ENCODE results near the gene YAP1. TPM values are rescaled to one million over a fixed set of nuclear protein-coding genes. Genes with fewer than 3 reads are reported as not detected.

The YAP1 gene
- total and polyA plus RNA-seq, 2 experiments from 2014 or later: 11.9 to 136 TPM

DNA sequence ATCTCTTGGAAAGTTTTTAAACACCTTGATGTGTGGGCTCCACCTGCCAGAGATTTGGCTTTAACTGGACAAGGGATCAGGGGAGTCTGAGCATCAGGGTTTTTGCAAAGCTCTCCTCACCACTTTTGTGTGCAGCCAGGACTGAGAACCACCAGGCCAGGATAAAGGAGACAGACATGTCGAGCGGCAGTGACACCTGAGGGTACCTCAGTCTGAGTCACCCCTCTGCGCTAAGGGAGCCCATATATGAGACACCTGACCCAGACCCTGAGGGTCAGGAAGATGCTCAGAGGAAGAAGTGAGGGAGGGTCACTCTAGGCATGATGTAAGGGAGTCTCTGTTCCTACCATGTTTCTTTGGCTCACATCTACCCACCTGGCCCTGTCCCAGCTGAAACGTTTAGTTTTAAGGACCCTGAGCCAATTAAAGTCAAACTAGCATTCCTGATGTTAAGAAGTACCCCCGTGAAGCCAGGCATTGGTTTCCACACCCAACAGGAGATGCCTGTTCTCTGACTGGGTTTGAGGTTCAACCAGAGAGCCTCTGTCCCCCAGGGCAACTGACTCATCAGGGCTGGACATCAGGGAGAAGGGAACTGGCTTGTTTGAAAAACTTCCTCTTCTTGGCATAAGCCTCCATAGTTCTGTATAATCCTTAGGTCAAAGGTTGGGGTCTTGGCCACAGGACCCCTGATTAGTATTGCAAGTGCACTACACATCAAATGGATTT lies 134.6 kb downstream of the YAP1 start:
- Histone ChIP-seq H3K9me3 (ENCODE audit: low read depth) (no peaks in the 10 kb centered on the region), H3K4me2 (ENCODE audit: unreplicated experiment) (peak overlapping the region; percentile 41), H3K36me3 (ENCODE audit: low read depth) (no peaks in the 10 kb centered on the region), H3K4me1 (ENCODE audit: insufficient read depth) (peaks cover 30% of the 10 kb centered on the region), H3K4me3 (no peak overlapping the region), H3K27me3 (replicated peaks; ENCODE audit: insufficient read depth) (no peaks in the 10 kb centered on the region), H3K79me2 (ENCODE audit: insufficient read depth) (no peaks in the 10 kb centered on the region), H3K27ac (peak overlapping the region; percentile 58), H3F3A (ENCODE audit: insufficient read depth) (peaks cover 35% of the 10 kb centered on the region), H2AFZ (no peak overlapping the region), H4K20me1 (ENCODE audit: insufficient read depth) (no peaks in the 10 kb centered on the region), H3K9me2 (ENCODE audit: insufficient read depth) (no peaks in the 10 kb centered on the region), H3K9ac (no peak overlapping the region)
- DNase-seq: peak; percentile 95
- TF ChIP-seq EZH2 (IDR thresholded peaks at IDR 0.05; ENCODE audit: insufficient read depth, poor library complexity, severe bottlenecking) (no peak), EZH2phosphoT487 (IDR thresholded peaks at IDR 0.05; ENCODE audit: insufficient read depth, low read depth) (no peak)
- 55 to 58% methylated on average over 5 of the region's 5 CpGs for WGBS, 2 experiments (ENCODE audit: low coverage in 1 of 2, low lambda C conversion rate in 2 of 2, missing lambda C conversion rate in 2 of 2)
- in situ Hi-C loops (cut with MboI): no loop called here

GRCh38 chr11:102251423-102251822 lies 141.2 kb downstream of the YAP1 start:
- no peak overlapping the region for H3K4me3 ChIP-seq
- no peak overlapping the region for H3K4me2 ChIP-seq (ENCODE audit: unreplicated experiment)
- no peak for TF ChIP-seq EZH2phosphoT487 (IDR thresholded peaks at IDR 0.05; ENCODE audit: insufficient read depth, low read depth)
- no peak for TF ChIP-seq EZH2 (IDR thresholded peaks at IDR 0.05; ENCODE audit: insufficient read depth, poor library complexity, severe bottlenecking)
- no peak overlapping the region for H3K9ac ChIP-seq
- WGBS, 2 experiments (ENCODE audit: low coverage in 1 of 2, low lambda C conversion rate in 2 of 2, missing lambda C conversion rate in 2 of 2): 93 to 94% methylated on average over 2 of the region's 2 CpGs
- no peaks in the 10 kb centered on the region for H4K20me1 ChIP-seq (ENCODE audit: insufficient read depth)
- H3K9me2 ChIP-seq (ENCODE audit: insufficient read depth): no peaks in the 10 kb centered on the region
- DNase-seq: no peak
- H2AFZ ChIP-seq: no peak overlapping the region
- in situ Hi-C loops (cut with MboI): no loop called here
- H3K4me1 ChIP-seq (ENCODE audit: insufficient read depth): peaks cover 26% of the 10 kb centered on the region
- no peaks in the 10 kb centered on the region for H3K36me3 ChIP-seq (ENCODE audit: low read depth)
- no peak overlapping the region for H3K27ac ChIP-seq
- H3K27me3 ChIP-seq (replicated peaks; ENCODE audit: insufficient read depth): no peaks in the 10 kb centered on the region
- H3K9me3 ChIP-seq (ENCODE audit: low read depth): no peaks in the 10 kb centered on the region
- no peaks in the 10 kb centered on the region for H3K79me2 ChIP-seq (ENCODE audit: insufficient read depth)
- H3F3A ChIP-seq (ENCODE audit: insufficient read depth): peaks cover 15% of the 10 kb centered on the region

DNA sequence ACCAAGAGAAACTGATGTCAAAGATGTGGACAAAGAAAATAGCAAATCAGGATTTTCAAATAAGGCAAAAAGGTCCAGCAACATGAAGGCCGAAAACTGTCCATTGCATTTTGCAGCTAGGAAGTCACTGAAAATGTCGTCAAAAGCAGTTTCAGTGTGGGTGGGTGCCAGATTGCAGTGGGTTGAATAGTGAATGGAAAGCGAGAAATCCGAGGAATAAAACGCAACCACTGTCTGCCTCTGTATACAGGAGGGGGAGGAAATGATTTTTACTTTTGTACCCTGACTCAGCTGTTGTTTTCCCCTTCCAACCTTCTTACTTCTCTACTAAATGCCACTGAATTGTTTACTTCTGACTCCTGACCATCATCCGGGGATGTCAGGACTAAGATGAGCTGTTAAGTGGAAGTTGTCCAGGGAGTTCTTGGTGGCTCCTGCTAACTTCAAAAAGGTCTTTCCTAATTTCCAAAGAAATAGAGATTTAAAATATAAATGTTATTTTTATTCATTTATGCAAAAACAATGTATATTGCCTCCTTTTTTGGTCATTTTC lies 142.2 kb downstream of the YAP1 start:
- in situ Hi-C loops (cut with MboI): no loop called here
- H3K9me2 ChIP-seq (ENCODE audit: insufficient read depth): no peaks in the 10 kb centered on the region
- H3K36me3 ChIP-seq (ENCODE audit: low read depth): no peaks in the 10 kb centered on the region
- no peaks in the 10 kb centered on the region for H4K20me1 ChIP-seq (ENCODE audit: insufficient read depth)
- 0 out of 2 replicates have a peak overlapping the region, but pooled peaks have one; percentile 8 for H3K4me3 ChIP-seq
- peak overlapping the region; percentile 66 for H2AFZ ChIP-seq
- TF ChIP-seq EZH2 (IDR thresholded peaks at IDR 0.05; ENCODE audit: insufficient read depth, poor library complexity, severe bottlenecking): no peak
- TF ChIP-seq EZH2phosphoT487 (IDR thresholded peaks at IDR 0.05; ENCODE audit: insufficient read depth, low read depth): no peak
- peak; percentile 78 for DNase-seq
- WGBS, 2 experiments (ENCODE audit: low coverage in 1 of 2, low lambda C conversion rate in 2 of 2, missing lambda C conversion rate in 2 of 2): 47 to 56% methylated on average over 6 of the region's 6 CpGs
- H3K4me2 ChIP-seq (ENCODE audit: unreplicated experiment): peak overlapping the region; percentile 32
- H3F3A ChIP-seq (ENCODE audit: insufficient read depth): peaks cover 15% of the 10 kb centered on the region
- no peaks in the 10 kb centered on the region for H3K27me3 ChIP-seq (replicated peaks; ENCODE audit: insufficient read depth)
- no peaks in the 10 kb centered on the region for H3K79me2 ChIP-seq (ENCODE audit: insufficient read depth)
- H3K27ac ChIP-seq: peak overlapping the region; percentile 43
- H3K9me3 ChIP-seq (ENCODE audit: low read depth): no peaks in the 10 kb centered on the region
- H3K4me1 ChIP-seq (ENCODE audit: insufficient read depth): peaks cover 29% of the 10 kb centered on the region
- peak overlapping the region; percentile 35 for H3K9ac ChIP-seq

- peak overlapping the region; percentile 53 for H2AFZ ChIP-seq
- no peaks in the 10 kb centered on the region for H3K27me3 ChIP-seq (replicated peaks; ENCODE audit: insufficient read depth)
- WGBS, 2 experiments (ENCODE audit: low coverage in 1 of 2, low lambda C conversion rate in 2 of 2, missing lambda C conversion rate in 2 of 2): 48 to 51% methylated on average over 3 of the region's 3 CpGs
- H4K20me1 ChIP-seq (ENCODE audit: insufficient read depth): no peaks in the 10 kb centered on the region
- no peak for DNase-seq
- H3K9ac ChIP-seq: no peak overlapping the region; the same call in 1 of the 2 replicates
- in situ Hi-C loops (cut with MboI): no loop called here
- no peaks in the 10 kb centered on the region for H3K36me3 ChIP-seq (ENCODE audit: low read depth)
- no peaks in the 10 kb centered on the region for H3K9me3 ChIP-seq (ENCODE audit: low read depth)
- no peak overlapping the region for H3K4me3 ChIP-seq
- no peaks in the 10 kb centered on the region for H3K79me2 ChIP-seq (ENCODE audit: insufficient read depth)
- H3K4me1 ChIP-seq (ENCODE audit: insufficient read depth): peaks cover 29% of the 10 kb centered on the region
- TF ChIP-seq EZH2 (IDR thresholded peaks at IDR 0.05; ENCODE audit: insufficient read depth, poor library complexity, severe bottlenecking) (no peak), EZH2phosphoT487 (IDR thresholded peaks at IDR 0.05; ENCODE audit: insufficient read depth, low read depth) (no peak)
- H3K9me2 ChIP-seq (ENCODE audit: insufficient read depth): no peaks in the 10 kb centered on the region
- peak overlapping the region; percentile 43 for H3K27ac ChIP-seq
- H3K4me2 ChIP-seq (ENCODE audit: unreplicated experiment): peak overlapping the region; percentile 32
- H3F3A ChIP-seq (ENCODE audit: insufficient read depth): peaks cover 15% of the 10 kb centered on the region
Observed at GRCh38 chr11:102253020-102253715, 142.9 kb downstream of the YAP1 start.
